GM19023 (cell line): Measurements from ENCODE around the gene NTM.

Experiments
- ATAC-seq: cut with Tn5 transposase; IDR thresholded peaks from one replicate; pipeline ENCODE4 v1.9.1; 2021; ENCODE audit warnings: mild to moderate bottlenecking, moderate library complexity; ENCODE audit not compliant: unreplicated experiment

Gene NTM

GRCh38 chr11:131932584-131933325, 562.3 kb downstream of the NTM start:
- ATAC-seq = no peak

GRCh38 chr11:131934006-131934405, 563.6 kb downstream of the NTM start:
- no peak for ATAC-seq

GRCh38 chr11:131938351-131938751, 567.9 kb downstream of the NTM start:
- ATAC-seq = no peak

GRCh38 chr11:131940126-131940525, 569.7 kb downstream of the NTM start:
- ATAC-seq = no peak

- no peak for ATAC-seq
Measured at GRCh38 chr11:131942878-131943277, 572.5 kb downstream of the NTM start.

GRCh38 chr11:131943295-131943694, 572.9 kb downstream of the NTM start:
- no peak for ATAC-seq

GRCh38 chr11:131944736-131945135, 574.3 kb downstream of the NTM start:
- ATAC-seq = no peak

- no peak for ATAC-seq
Measured at GRCh38 chr11:131945706-131946105, 575.3 kb downstream of the NTM start.

GRCh38 chr11:131947511-131947910, 577.1 kb downstream of the NTM start:
- ATAC-seq = no peak

- ATAC-seq = no peak
Measured at GRCh38 chr11:131951121-131951520, 580.7 kb downstream of the NTM start.

GRCh38 chr11:131954146-131954545, 583.7 kb downstream of the NTM start:
- no peak for ATAC-seq

GRCh38 chr11:131955904-131956303, 585.5 kb downstream of the NTM start:
- no peak for ATAC-seq

GRCh38 chr11:131957201-131957600, 586.8 kb downstream of the NTM start:
- ATAC-seq = no peak

- no peak for ATAC-seq
Measured at GRCh38 chr11:131957875-131958274, 587.5 kb downstream of the NTM start.

- no peak for ATAC-seq
Measured at GRCh38 chr11:131962818-131963217, 592.4 kb downstream of the NTM start.

GRCh38 chr11:131964698-131965483, 594.5 kb downstream of the NTM start:
- no peak for ATAC-seq

- ATAC-seq = no peak
Measured at GRCh38 chr11:131965504-131965903, 595.1 kb downstream of the NTM start.

- no peak for ATAC-seq
Measured at GRCh38 chr11:131966667-131967066, 596.3 kb downstream of the NTM start.

- ATAC-seq = no peak
Measured at GRCh38 chr11:131969261-131969660, 598.8 kb downstream of the NTM start.

GRCh38 chr11:131973061-131973460, 602.6 kb downstream of the NTM start:
- ATAC-seq = no peak

- ATAC-seq = no peak
Measured at GRCh38 chr11:131975619-131976018, 605.2 kb downstream of the NTM start.

GRCh38 chr11:131976021-131976420, 605.6 kb downstream of the NTM start:
- no peak for ATAC-seq
